GM10847 (cell line): ENCODE data around the gene NELFB.
A peak's percentile ranks its signal among the peaks of the same experiment; 100 is the strongest.

Source experiments
- POLR2A ChIP-seq: IDR thresholded peaks from 2 replicates; pipeline ENCODE4 v1.6.1; 2011; ENCODE audit not compliant: insufficient read length; ENCODE audit errors: extremely low read depth

Gene NELFB

GRCh38 chr9:137220317-137221094, 34.6 kb upstream of the NELFB start:
- no peak for TF ChIP-seq POLR2A

GRCh38 chr9:137221095-137221505, 34.0 kb upstream of the NELFB start:
- TF ChIP-seq POLR2A = no peak

GRCh38 chr9:137221506-137222111, 33.5 kb upstream of the NELFB start:
- TF ChIP-seq POLR2A = no peak

GRCh38 chr9:137222190-137223077, 32.7 kb upstream of the NELFB start, which contains the start of gene RNF208:
TSS of gene RNF208 (minus strand) at chr9:137222240. CDS start at chr9:137221212, 1,028 bp downstream.
- TF ChIP-seq POLR2A = no peak

GRCh38 chr9:137223078-137223970, 31.8 kb upstream of the NELFB start:
- peak; percentile 77 for TF ChIP-seq POLR2A

- no peak for TF ChIP-seq POLR2A
Observed at GRCh38 chr9:137224830-137225694, 30.1 kb upstream of the NELFB start, which contains the start of gene CYSRT1. TSS of gene CYSRT1 (plus strand) at chr9:137225174. CDS start at chr9:137225622, 448 bp downstream.

GRCh38 chr9:137225699-137226331, 29.3 kb upstream of the NELFB start:
- TF ChIP-seq POLR2A = no peak

GRCh38 chr9:137226338-137227053, 28.6 kb upstream of the NELFB start:
- no peak for TF ChIP-seq POLR2A

- TF ChIP-seq POLR2A = no peak
Observed at GRCh38 chr9:137227054-137227852, 27.9 kb upstream of the NELFB start, which contains the start of gene RNF224. TSS of gene RNF224 (plus strand) at chr9:137227502. CDS start at chr9:137228336, 834 bp downstream.

GRCh38 chr9:137227853-137228505, 27.1 kb upstream of the NELFB start:
- TF ChIP-seq POLR2A = no peak

GRCh38 chr9:137228506-137228967, 26.6 kb upstream of the NELFB start:
- no peak for TF ChIP-seq POLR2A
